ENCODE data around the gene CCDC149.

GRCh38 chr4:24808955-24809354, 103.9 kb downstream of the CCDC149 start:
- TF ChIP-seq CTCF (IDR thresholded peaks at IDR 0.05; ENCODE audit: extremely low read depth in 1 of 2, insufficient read depth in 1 of 2, low read depth in 1 of 2, low read length in 2 of 2) (no peak), JUN (IDR thresholded peaks at IDR 0.05; ENCODE audit: borderline replicate concordance, insufficient read depth, insufficient read length, low read depth) (no peak), POLR2A (IDR thresholded peaks at IDR 0.05; ENCODE audit: low read depth, low read length) (no peak), EZH2 (IDR thresholded peaks at IDR 0.05; ENCODE audit: borderline replicate concordance, low read depth, low read length, severe bottlenecking) (no peak), GATA2 (IDR thresholded peaks at IDR 0.05; ENCODE audit: insufficient read depth, insufficient read length, low read depth, low read length) (no peak), MAX (IDR thresholded peaks at IDR 0.05; ENCODE audit: insufficient read depth, insufficient read length) (no peak)

All from endothelial cell of umbilical vein (primary cell).